ENCODE measurements around the gene MAML2.

The MAML2 gene

DNA sequence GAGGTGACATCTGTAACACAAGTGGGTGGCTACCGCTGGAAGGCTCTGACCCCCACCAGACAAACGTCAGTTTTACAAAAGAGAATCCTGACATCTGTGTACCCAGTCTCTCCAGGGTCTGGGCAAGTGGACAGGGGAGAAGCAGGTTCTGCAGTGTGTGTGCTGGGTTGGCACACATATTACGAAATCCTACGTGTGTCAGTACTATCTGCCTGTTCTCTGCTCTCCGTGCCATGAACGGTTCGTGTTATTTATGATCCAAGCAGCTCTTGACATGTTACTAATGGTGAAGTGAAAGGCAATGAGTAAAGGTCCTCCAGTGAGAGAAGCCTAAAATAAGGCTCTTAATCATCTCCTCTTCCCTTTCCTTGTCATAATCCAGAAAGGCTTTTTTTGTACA, 217.6 kb downstream of the MAML2 start:
- DNase-seq (ENCODE audit: low read depth): no peak

DNA sequence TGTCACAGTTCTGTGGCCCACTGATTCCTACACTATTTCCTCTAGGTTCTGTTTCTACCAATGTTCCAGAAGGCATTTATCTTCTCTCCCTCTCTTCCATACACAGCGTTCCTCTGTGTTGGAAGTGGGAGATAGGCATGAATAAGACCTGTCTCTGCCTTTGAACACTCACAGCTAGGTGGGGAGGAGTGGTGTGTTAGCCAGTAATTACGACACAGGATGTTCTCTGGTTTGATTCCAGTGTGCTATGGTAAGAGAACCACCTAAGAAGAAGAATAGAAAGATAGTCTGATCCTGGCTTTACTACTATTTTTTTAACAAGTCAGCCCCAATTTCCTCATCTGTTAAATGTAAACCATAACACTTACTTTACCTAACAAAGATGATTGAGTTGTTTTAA, 218.8 kb downstream of the MAML2 start:
- no peak for DNase-seq (ENCODE audit: low read depth)

DNA sequence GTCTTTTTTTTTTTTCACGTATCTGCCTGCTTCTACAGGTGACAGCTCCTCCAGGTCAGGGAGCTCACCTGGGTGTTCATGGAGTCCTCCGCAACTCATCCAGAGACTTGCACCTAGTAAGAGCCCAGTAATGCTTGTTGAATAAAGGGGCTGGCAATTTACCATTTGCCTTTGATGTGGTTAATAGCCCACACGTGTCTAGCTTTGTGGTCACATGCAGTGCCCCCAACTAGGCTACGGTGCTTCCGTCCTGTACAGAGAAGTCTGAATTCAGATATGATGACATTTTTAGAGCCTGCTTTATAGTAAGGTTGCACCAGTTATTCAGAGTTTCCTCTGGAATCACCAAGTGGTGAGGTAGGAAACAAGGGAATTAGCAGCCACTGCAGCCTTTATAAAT, 219.7 kb downstream of the MAML2 start:
- no peak for DNase-seq (ENCODE audit: low read depth)

DNA sequence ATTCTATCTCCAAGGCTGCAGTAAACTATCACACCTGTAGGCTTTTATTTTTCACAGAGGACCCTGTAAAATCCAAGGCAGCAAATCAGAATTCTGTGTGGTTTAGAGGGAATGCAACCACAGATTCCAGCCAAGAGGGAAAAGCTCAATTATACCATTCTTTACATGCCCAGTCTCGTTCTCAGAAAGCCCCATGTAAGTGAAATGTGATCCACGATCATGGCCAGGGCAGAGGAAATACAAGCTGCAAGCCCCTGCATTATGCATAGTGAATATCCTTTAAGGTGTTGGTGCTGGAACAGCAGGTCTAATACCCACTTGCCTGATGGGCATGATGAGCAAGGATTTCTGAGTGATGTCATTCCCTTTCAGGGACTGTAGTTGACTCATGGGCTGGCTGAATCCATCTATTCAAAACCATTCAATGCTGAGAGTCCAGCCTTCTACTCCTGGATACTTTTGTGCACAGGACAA, 220.4 kb downstream of the MAML2 start:
- no peak for DNase-seq (ENCODE audit: low read depth)

DNA sequence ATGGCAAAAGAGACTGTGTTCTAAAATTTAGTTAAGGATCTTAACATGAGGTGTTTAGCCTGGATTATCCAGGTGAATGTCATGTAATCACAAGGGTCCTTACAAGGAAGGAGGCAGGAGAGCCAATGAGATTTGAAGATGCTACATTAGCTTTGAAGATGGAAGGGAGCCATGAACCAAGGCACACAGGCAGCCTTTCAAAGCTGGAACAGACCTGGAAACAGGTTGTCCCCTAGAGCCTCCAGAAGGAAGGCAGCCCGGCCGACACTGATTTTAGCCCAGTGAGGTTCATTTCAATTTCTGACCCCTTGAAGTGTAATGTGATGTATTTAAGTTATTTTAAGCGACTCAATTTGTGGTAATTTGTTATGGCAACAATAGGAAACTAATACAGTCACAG, 223.8 kb downstream of the MAML2 start:
- no peak for DNase-seq (ENCODE audit: low read depth)

DNA sequence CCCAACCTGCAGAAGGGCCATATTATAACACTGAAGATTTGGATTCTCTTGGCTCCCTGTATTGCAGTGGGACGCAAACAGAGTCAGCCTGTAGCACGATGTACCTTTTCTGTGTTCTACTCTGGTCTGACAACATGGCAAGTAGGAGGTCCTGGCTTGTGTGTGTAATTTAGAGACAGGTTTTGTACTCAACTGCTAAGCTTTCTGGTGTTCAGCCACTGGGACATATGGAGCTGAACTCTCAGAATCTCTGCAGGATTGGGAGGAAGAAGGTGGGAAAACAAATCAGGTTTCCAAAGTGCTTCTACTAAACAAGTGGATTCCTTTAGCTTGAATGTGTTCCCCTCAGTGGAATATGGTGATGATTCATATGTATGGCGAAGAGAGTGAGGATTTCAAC, 226.6 kb downstream of the MAML2 start:
- no peak for DNase-seq (ENCODE audit: low read depth)

DNA sequence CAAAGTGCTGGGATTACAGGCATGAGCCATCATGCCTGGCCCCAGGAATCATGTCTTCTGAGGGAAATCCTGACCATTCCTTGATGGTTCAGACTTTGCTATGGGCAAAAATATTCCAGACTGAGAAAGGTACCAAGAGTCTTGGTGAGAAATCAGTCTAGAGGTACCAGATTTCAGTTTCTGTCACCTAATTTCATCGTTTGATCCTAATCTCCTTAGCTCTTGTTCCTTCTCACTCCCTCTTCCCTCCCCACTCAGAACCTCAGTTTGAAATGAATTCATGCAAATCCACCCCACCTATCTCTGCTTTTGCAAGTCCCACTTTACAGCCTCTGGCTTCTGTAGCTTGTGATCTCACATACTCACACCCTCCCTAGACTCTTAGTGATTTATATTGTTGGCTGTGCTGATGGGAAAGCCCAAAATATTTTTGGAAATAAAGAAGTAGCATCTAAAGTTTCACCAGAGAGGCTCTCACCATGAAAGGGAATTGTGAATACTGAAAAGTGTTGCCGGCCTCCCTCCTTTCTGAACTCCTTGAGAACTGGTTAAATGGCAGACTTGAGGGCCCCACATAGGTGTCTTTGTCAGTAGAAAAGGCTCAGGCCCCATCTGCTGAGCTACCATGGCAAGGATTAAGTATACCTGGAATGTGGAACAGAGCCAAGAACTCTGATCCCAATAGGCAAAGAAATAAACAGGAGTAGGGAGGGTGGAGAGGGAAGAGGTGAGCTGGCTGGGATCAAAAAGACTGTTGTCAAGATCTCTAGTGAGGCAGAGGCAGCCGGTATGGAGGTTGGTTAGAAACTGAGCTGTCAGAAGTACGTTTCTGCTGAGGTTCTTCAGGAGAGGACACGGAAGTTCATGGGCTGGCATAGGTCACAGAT, 228.6 kb downstream of the MAML2 start:
- no peak for DNase-seq (ENCODE audit: low read depth)

DNA sequence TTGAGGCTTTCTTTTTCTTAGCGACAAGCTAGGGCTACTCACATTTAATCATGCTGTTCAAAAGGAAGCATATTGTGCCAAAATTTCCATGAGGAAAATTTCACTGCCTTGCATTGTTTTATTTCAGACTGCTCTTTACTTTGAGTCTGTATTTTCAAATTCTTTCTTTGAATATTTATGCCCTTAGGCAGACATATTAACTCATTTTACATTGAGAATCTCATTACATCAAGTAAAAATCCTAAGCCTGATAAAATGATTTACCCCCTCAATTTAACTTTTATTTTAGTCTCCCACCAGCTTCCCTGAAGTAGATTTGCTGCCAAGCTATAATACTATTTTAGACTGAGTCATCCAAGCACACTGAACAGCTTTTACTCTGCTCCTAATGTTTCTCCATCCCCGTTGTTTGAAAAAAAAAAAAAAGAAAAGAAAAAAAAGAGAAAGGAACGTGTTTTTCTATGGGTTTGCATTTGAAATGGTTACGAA, 229.8 kb downstream of the MAML2 start:
- DNase-seq (ENCODE audit: low read depth): no peak

DNA sequence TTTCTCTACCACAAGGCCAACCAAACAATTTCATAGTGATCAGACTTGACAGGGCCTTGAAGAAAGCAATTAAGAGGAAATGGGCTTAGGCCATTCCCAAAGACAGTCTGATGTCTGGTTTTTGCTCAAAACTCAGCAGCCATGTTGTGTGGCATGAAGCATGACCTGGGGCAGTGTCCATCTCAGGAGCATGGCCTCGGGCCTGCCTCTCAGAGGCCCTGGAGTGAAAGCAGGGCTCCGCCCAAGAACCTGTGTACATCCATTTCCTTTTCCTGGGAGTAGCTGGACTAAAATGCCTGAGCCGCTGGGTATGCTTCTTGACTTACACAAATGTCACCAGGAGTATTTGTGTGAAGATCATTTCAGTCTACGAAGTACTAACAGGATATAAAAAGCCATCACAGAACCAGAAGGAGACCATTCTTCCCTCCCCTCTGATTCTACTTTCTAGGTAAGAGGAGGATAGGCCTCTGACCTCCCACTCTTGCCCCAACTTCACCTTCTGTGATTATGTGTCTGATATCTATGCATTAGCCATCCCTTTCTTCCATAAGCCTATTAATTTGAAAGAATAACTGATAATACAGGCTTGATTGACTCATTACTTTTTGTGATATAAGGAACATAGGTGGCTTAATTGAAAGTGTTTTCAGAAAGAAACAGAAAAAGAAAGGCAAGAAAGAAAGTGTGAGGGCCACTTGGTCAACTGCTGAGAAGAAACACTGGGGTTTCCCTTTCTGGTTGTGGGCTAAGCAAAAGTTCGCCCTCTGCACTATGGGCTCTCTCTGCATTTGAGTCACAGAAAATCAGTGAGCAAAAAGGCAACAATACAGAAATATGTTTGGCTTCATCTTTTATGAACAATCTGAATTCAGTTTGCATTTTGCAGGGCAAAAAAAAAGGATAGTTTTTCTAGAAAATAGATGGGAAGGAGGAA, 230.5 kb downstream of the MAML2 start:
- DNase-seq (ENCODE audit: low read depth): no peak

DNA sequence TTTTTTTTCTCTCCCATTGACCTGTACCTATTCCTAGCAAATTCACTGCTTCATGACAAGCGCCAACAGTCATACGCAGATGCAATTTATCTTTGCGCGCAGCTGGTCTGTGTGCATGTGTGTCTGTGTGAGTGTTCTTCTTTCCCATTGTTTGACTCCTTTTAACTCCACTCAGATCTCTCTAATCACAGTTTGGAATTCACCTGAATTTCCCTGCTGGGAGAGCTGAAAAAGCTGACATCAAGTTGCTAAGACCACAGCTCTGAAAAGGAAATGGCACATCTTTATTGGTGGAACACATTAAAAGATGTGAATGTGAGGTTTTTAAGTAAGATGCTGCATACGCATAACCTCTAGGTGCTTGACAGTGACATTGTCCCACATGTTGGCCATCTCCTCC, 231.7 kb downstream of the MAML2 start:
- DNase-seq (ENCODE audit: low read depth): no peak

DNA sequence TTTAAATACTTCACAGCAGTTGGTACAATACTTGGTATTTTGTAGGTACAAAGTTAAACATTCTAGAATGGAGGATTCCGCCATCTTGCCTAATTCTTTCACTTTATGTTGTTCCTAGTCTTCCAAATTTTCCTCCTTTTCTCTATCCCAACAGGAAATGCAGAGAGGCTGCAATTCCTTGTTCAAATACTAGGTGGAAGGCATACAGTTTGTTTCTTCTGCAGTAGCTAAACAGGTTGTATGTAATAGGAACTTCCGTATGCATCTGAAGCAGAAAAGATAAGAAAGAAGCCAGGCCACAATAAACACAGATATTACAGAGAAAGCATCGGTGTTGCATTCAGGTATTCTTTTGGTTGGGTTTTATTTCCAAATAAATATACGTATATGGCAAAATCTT, 232.7 kb downstream of the MAML2 start:
- DNase-seq (ENCODE audit: low read depth): no peak

DNA sequence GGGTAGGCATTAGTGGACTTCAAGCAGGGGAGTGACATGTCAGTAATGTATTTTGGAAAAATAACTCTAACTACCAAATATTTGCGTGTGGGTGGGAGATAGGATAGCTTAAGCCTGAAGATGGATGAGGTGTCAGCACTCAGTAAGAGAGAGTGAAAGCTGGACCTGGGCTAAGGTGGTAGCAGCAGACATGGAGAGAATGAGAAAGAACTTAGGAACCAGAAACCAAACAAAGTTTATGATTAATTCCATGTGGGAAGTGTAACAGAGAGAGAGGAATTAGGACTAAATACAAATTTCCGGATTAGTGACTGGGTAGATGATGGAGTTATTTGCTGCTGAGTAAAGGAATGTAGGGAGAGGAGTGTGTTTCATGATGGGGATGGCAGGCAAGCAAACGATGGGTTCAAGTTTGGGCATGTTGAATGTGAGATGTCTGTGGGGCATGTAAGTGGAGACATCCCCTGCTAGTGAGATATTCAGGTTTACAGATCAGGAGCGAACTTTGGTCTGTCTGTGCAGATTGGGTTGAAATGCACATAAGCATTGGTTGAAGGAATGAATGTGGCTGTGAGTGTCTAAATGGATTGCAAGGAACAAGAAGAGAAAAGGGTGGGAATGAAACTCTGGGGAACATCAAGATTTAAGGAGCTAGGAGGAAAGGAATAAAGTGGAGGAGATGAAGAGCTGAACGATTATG, 233.5 kb downstream of the MAML2 start:
- DNase-seq (ENCODE audit: low read depth): no peak

DNA sequence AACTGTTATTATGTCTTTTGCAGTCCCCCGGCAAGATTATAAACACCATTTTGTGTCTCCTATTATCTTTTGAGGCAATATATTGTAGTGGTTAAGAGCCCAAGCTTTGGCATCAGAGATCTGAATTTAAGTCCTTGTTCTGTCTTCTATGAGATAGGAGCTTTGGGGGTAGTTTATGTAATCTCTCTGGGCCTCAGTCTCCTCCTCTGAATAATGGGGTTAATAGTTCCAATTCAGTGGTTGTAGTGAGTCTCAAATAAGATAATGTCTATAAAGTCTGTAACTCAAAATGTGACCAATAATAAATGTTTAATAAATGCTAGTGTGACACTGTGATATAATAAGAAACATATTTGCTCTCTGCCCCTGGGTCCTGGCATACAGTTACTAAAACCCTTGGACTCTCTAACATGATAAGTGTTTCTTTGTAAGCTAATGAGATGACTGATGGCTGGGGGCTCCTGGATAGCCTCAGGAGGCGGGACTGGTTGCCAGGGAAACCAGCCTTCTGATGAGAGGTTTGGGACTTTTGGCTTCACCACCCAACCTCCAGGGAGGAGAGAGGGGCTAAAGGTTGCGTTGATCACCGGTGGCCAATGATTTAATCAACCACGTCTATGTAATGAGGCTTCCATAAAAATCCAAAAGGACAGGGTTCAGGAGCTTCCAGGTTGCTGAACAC, 235.7 kb downstream of the MAML2 start:
- DNase-seq (ENCODE audit: low read depth): no peak

DNA sequence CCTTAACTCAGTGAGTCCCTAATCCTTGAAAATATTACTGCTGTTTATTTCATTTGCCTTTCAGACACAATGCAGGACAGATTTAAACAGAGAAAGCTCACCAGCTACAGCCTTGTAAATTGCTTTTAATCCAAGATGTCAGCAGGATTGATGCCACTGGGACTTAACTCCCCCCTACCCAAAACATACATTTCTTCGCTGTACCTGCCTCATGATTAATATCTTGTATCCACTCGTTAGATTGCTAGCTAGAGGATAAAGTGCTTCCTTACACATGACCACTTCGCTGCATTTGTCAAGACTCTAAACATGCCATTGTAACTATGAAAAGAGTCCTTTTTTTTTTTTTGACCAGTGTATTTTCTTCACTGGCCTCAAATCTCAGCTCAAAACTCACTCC, 236.3 kb downstream of the MAML2 start:
- no peak for DNase-seq (ENCODE audit: low read depth)

DNA sequence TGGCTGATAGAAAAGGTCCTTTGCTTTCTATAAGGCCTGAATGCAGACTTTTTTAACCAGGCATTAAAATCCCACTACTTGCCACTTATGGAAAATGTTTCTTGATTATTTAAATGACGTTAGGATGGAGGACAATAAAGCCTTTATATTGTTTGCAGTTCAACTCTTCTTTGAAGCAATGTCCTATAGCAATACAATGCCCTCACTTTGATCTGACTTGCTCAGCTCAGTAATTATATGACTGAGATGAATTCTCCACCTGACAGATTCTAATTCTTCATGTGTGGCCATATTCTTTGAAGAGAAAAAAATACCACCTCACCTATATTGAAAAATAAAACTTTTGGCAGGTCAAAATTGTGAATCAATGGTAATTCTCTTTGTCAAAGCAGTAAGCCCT, 237.1 kb downstream of the MAML2 start:
- DNase-seq (ENCODE audit: low read depth): no peak

DNA sequence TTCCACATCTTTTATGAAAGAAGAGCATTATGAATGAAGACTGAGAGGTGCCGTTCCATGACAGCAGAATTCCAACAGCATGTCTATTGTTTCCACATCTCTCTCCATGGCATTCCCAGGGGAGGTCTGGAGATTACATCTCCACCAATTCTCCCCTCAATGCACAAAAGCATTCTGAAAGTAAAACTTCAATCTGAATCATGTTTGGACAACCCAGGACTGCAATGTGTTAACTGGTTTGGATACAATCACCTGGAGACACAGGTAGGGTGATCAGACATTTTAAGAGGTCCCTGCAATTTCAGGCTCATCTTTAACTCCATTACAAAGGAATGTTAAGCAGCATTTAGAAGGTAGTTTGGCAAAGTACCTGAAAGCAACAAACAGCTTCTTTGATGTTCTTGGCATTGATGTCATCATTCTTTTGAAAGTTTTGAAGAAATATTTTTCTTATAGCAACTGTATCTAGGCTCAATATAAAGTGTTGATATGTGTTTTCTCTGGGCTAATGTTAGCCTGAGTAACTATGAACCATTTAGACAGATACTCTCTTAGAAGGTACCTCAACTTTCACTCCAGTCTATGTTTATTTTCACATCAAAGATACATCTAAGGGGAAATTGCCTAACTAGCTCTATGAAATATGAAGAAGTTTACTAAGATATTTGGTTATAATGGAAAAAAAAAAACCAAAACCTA, 237.6 kb downstream of the MAML2 start:
- DNase-seq (ENCODE audit: low read depth): no peak

DNA sequence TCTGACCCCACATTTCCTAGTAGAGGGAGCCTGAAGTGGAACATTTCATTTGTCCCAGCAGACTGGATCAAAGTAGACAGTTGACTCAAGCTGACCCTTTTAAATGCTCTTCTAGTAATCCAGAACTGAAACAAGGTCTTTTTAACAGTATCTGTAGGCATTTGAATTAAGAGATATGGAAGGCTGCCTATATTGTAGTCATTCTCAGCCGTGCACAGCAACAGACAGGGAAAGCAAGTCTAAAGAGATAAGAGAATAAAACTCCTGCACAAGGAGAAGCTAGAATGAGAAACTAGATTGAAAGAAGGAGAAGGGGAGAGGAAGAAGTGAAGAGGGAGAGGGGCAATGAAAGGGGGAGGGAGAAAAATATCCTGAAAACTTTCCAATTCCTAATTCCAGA, 238.5 kb downstream of the MAML2 start:
- no peak for DNase-seq (ENCODE audit: low read depth)

DNA sequence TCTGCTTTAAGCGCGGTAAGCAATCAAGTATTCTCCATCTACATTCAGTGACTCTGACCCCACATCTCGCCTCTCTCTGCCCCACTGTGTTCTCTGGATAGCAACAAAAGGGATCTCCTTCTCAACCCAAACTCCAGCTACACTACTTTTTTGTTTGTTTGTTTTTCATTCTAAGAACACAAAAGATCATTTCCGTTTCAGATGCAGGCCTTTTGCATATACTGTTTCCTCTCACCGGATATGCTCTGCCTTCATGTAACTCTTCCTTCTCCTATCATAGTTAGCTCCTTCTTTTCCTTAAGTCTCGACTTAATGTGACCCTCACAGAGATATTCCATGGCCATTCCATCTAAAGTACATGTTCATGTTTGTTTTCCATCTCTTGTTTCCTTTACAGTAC, 239.3 kb downstream of the MAML2 start:
- no peak for DNase-seq (ENCODE audit: low read depth)

DNA sequence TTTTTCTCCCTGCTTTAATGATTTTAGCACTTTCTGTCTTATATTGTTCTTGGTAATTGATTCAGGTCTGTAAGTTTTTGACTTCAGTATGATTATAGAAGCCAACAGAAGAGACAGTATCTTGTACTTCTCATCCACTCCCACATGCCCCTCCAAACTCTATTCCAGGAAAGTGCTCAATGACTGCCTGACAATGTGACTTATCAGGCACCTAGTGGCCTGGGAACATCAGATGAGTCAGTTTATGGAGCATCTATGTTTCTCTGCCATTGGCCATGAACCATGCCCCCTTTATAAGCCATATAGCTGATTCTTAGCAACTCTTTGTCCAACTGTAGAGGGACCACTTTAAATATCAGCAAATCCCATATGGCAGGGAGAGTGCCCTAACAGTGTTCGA, 239.9 kb downstream of the MAML2 start:
- no peak for DNase-seq (ENCODE audit: low read depth)

DNA sequence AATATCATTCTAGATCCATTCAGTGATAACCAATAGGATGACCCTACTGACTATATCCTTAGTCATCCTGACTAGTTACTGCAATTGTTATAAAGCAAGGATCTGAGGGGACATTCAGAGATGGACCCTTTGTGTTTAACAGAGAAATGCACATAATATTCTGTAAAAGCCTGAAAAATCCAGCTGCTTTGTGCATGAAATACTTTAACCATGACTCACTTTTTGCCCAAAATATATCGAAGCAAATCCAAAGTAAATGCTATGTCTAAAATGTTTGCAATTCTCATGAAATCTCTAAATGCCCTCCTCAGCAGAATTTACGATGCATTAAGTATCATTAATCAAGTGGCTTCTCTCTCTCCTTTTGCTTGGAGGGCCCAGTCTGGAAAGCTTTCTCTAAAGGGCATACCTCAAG, 240.3 kb downstream of the MAML2 start:
- DNase-seq (ENCODE audit: low read depth): peak; percentile 73

DNA sequence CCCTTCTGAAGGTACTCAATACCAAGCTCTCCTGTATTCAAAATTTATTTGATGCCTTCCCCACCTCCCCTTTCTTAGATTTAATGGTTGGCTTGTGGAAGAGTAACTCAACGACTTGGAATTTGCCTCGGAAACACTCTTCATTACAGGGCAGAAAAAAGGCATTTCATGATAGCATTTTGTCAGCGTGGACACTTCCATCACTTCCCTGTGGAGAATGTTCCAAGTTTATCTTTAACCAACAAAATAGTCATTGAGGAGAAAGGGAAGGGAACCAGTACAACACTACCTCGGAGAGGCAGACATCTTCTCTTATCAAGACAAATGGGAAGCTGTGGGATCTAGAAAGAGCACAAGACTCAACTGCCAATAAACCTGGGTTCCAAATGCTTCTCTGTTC, 241.8 kb downstream of the MAML2 start:
- DNase-seq (ENCODE audit: low read depth): no peak

Measured in HS-27A (cell line).